IPS-18a (cell line): ENCODE results near the gene AP1G1.

ENCODE experiments used
- H3K27ac ChIP-seq: one replicate; pipeline ENCODE4 v1.5.1; 2013; ENCODE audit warnings: low read length
- H3K27me3 ChIP-seq: one replicate; pipeline ENCODE4 v1.6.1; 2013; ENCODE audit warnings: mild to moderate bottlenecking, low read length; ENCODE audit not compliant: control insufficient read depth, insufficient read depth
- H3K36me3 ChIP-seq: one replicate; pipeline ENCODE4 v1.6.1; 2013; ENCODE audit warnings: low read depth, low read length; ENCODE audit not compliant: control insufficient read depth
- H3K4me1 ChIP-seq: one replicate; pipeline ENCODE4 v1.6.1; 2013; ENCODE audit warnings: low read depth, low read length; ENCODE audit not compliant: control insufficient read depth
- H3K4me3 ChIP-seq: one replicate; pipeline ENCODE4 v1.5.1; 2013; ENCODE audit warnings: low read length
- H3K9ac ChIP-seq: one replicate; pipeline ENCODE4 v1.6.1; 2013; ENCODE audit warnings: mild to moderate bottlenecking, low read length, moderate library complexity
- H3K9me3 ChIP-seq: one replicate; pipeline ENCODE4 v1.6.1; 2013; ENCODE audit warnings: low read depth, low read length; ENCODE audit not compliant: control insufficient read depth

AP1G1 gene

GRCh38 chr16:71778780-71779179, 29.9 kb downstream of the AP1G1 start:
- no peak overlapping the region for H3K9ac ChIP-seq
- no peak overlapping the region for H3K4me3 ChIP-seq
- H3K9me3 ChIP-seq, result no peaks in the 10 kb centered on the region
- H3K27ac ChIP-seq, result no peak overlapping the region
- H3K4me1 ChIP-seq, result no peaks in the 10 kb centered on the region
- H3K36me3 ChIP-seq, result peaks cover 14% of the 10 kb centered on the region
- no peaks in the 10 kb centered on the region for H3K27me3 ChIP-seq

DNA sequence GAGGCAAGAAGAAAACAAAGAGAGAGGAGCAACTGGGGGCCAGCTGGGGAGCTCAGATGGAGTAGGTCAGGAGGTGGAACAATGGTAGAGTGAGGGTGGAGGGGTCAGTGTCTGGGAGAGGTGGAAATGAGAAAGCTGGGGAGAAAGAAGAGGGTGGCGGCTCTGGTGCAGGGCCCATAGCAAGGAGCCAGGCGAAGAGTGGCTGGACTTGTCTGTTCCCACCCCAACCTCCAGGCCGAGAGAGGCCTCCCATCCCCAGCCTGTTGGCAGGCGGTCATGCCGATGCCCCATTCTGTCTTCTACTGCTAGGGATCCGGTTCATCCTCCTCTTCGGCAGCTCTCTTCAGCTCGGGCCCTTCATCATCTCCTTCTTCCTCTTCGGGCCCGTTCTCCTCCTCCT, 31.3 kb downstream of the AP1G1 start:
- no peak overlapping the region for H3K4me3 ChIP-seq
- no peaks in the 10 kb centered on the region for H3K9me3 ChIP-seq
- no peaks in the 10 kb centered on the region for H3K27me3 ChIP-seq
- H3K9ac ChIP-seq, result no peak overlapping the region
- H3K36me3 ChIP-seq, result peaks cover 27% of the 10 kb centered on the region
- no peak overlapping the region for H3K27ac ChIP-seq
- no peaks in the 10 kb centered on the region for H3K4me1 ChIP-seq

GRCh38 chr16:71775949-71776348, 32.7 kb downstream of the AP1G1 start:
- Histone ChIP-seq H3K9ac (no peak overlapping the region), H3K9me3 (no peaks in the 10 kb centered on the region), H3K27ac (no peak overlapping the region), H3K4me1 (no peaks in the 10 kb centered on the region), H3K36me3 (peaks cover 28% of the 10 kb centered on the region), H3K27me3 (no peaks in the 10 kb centered on the region), H3K4me3 (no peak overlapping the region)

DNA sequence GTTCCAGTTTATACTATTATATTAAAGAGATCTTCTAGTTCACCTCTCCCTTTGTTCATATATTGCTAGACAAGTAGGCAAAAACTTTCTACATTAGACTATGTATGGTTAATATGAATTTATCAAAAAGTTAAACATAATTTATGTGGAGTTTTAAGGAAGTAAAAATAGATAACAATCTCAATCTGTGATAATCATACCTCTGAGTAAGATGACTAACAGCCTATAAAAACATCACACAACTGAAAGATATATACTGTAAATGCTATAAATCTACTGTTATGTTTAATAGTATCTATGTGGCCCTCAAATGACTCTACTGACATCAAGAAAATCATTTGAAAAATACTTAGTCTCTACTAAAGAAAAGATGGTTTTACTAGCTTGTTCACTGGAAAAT, 37.1 kb downstream of the AP1G1 start:
- H3K9me3 ChIP-seq, result no peaks in the 10 kb centered on the region
- no peak overlapping the region for H3K27ac ChIP-seq
- no peaks in the 10 kb centered on the region for H3K27me3 ChIP-seq
- H3K36me3 ChIP-seq, result peaks cover 54% of the 10 kb centered on the region
- no peaks in the 10 kb centered on the region for H3K4me1 ChIP-seq
- H3K4me3 ChIP-seq, result no peak overlapping the region
- H3K9ac ChIP-seq, result no peak overlapping the region

DNA sequence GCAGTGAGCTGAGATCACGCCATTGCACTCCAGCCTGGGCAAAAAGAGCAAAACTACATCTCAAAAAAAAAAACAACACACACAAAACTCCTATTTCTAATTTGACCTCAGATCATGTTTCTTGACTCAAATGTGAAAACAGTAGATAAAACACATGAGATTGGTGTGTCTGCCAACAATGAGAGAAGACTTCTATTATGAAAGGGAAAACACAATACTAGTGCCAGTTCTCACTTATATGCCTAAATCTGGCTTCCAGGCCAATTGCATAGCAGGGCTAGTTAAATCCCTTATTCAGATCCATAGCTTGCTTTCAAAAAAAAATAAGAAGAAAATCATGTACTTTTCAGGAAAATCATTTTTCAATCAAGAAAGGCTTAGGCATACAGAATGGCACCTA, 39.4 kb downstream of the AP1G1 start:
- Histone ChIP-seq H3K4me1 (no peaks in the 10 kb centered on the region), H3K36me3 (peaks cover 50% of the 10 kb centered on the region)

DNA sequence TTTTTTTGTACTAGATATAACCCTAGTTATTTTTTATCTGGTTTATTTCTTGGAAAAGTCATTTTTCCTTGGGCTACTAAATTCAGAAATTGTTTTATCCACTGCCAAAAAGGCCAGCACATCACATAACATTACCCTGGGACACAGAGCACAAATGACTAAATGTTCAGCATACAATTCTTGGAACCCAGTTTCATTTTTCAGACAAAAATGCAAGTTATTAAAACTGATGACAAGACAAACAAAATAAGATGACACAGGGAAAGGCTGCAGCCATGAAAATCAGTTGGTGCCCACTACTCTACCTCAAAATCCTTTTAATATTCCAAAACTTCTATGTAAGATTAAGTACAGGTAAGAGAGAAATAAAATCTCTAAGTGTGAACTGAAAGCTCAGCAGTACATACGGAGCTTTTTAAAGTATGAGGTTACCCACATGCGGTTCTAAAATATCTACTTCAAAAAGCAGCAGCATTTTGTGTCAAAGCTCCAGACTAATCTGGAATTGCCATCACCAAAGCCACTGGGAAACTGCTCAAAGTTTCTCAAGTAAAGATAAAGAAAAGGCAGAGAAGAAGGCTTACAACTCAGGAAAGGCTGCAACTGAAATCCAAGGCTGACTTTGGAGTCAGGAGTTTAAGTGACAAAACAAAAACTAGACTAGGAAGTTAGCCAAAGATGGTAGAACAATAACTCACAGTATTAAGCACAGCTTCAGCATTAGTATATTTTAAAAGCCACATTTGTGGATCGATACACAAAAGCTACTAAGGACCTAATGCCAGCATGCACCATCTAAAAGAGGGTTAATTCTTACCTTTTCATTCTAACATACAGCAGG, 41.4 kb downstream of the AP1G1 start:
- Histone ChIP-seq H3K27ac (no peak overlapping the region), H3K27me3 (no peaks in the 10 kb centered on the region), H3K9me3 (no peaks in the 10 kb centered on the region), H3K4me1 (no peaks in the 10 kb centered on the region), H3K9ac (no peak overlapping the region), H3K36me3 (peaks cover 50% of the 10 kb centered on the region), H3K4me3 (no peak overlapping the region)

More for the DNA sequence above, 39.4 kb downstream of the AP1G1 start:
- no peak overlapping the region for H3K27ac ChIP-seq
- no peak overlapping the region for H3K4me3 ChIP-seq
- H3K9me3 ChIP-seq, result no peaks in the 10 kb centered on the region
- no peaks in the 10 kb centered on the region for H3K27me3 ChIP-seq
- H3K9ac ChIP-seq, result no peak overlapping the region

GRCh38 chr16:71762186-71762585, 46.4 kb downstream of the AP1G1 start:
- no peaks in the 10 kb centered on the region for H3K4me1 ChIP-seq
- no peak overlapping the region for H3K27ac ChIP-seq
- peaks cover 53% of the 10 kb centered on the region for H3K36me3 ChIP-seq
- H3K9ac ChIP-seq, result no peak overlapping the region
- H3K27me3 ChIP-seq, result no peaks in the 10 kb centered on the region
- no peaks in the 10 kb centered on the region for H3K9me3 ChIP-seq
- H3K4me3 ChIP-seq, result no peak overlapping the region

DNA sequence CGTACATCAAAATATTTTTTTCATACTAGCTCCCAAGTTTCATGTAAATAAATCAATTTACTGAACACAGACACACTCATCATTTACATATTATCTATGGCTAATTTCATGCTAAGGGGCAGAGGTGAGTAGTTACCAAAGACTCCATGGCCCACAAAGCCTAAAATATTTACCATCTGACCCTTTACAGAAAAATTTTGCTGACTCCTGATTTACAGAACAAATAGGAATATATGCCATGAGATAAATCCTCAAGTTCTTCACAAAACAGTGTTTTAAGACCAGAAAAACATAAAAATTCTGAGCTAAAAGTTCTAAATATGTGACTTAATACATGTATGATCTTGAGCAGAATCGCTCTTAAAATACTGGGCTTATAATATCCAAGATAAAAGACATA, 47.5 kb downstream of the AP1G1 start:
- Histone ChIP-seq H3K4me3 (no peak overlapping the region), H3K36me3 (peaks cover 62% of the 10 kb centered on the region), H3K9ac (no peak overlapping the region), H3K27ac (no peak overlapping the region), H3K9me3 (no peaks in the 10 kb centered on the region), H3K4me1 (no peaks in the 10 kb centered on the region), H3K27me3 (no peaks in the 10 kb centered on the region)

DNA sequence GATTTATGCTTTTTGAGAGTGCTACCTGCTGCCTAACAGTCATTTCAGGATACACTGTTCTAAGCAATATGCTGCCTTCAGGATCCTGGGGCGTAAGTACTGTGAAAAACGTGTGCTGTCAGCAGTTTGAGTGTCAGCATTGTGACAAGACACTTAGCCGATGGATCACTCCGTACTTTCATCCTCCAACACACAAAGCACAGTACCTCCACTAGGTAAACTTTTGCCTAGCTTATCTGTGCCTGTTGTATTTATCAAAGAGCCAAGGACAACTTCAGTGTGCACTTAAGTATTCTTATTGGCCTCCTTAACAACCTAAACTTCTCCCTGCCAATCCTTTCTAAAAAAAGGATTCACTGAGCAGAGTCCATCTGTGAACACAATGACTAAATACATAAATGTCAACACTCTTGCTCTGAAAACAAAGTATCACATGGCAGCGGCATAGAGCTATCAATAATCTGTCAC, 50.3 kb downstream of the AP1G1 start:
- Histone ChIP-seq H3K36me3 (peaks cover 73% of the 10 kb centered on the region), H3K27ac (no peak overlapping the region)

GRCh38 chr16:71754652-71755051, 54.0 kb downstream of the AP1G1 start:
- no peak overlapping the region for H3K27ac ChIP-seq
- H3K27me3 ChIP-seq, result no peaks in the 10 kb centered on the region
- H3K9me3 ChIP-seq, result no peaks in the 10 kb centered on the region
- no peak overlapping the region for H3K4me3 ChIP-seq
- no peaks in the 10 kb centered on the region for H3K4me1 ChIP-seq
- peaks cover 59% of the 10 kb centered on the region for H3K36me3 ChIP-seq
- H3K9ac ChIP-seq, result no peak overlapping the region

More for the DNA sequence above, 50.3 kb downstream of the AP1G1 start:
- Histone ChIP-seq H3K27me3 (no peaks in the 10 kb centered on the region), H3K9ac (no peak overlapping the region), H3K9me3 (no peaks in the 10 kb centered on the region), H3K4me3 (no peak overlapping the region), H3K4me1 (no peaks in the 10 kb centered on the region)

- no peak overlapping the region for H3K9ac ChIP-seq
- no peaks in the 10 kb centered on the region for H3K4me1 ChIP-seq
- no peaks in the 10 kb centered on the region for H3K9me3 ChIP-seq
- peaks cover 64% of the 10 kb centered on the region for H3K36me3 ChIP-seq
- no peak overlapping the region for H3K4me3 ChIP-seq
- no peaks in the 10 kb centered on the region for H3K27me3 ChIP-seq
- no peak overlapping the region for H3K27ac ChIP-seq
These were observed 54.5 kb downstream of the AP1G1 start for GRCh38 chr16:71754108-71754507.

DNA sequence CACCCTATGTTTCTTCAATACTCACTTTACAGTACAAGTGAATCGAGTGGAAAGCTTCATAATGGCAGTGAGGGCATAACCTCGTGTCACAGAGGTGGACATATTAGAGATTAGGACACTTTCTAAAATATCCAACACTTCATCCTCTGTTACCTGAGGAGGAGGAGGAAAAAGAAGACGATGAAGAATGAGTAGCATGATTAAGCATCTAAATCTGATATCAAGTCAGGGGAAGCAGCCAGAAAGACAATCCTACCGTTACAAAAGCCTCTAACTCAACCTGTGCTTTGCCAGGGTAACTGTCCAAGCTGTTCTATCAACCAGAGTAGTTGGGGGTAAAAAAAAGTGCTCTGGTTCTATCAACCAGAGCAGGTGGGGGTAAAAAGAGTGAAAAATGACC, 60.4 kb downstream of the AP1G1 start:
- Histone ChIP-seq H3K4me1 (no peaks in the 10 kb centered on the region), H3K27me3 (no peaks in the 10 kb centered on the region), H3K27ac (no peak overlapping the region), H3K36me3 (peaks cover 46% of the 10 kb centered on the region), H3K9ac (no peak overlapping the region), H3K4me3 (no peak overlapping the region), H3K9me3 (no peaks in the 10 kb centered on the region)
